NCI-H748 (cell line): Measurements from ENCODE around the gene CPNE6.
"Not testable (repeated sequence)": the region's sequence is repeated elsewhere in the genome, so short reads cannot be mapped to it uniquely, and the experiment has no call there.

Source experiments
- DNase-seq: peaks from one replicate; lab custom pipeline; 2025; ENCODE audit not compliant: unreplicated experiment; lab: John Stamatoyannopoulos, UW

The CPNE6 gene

DNA sequence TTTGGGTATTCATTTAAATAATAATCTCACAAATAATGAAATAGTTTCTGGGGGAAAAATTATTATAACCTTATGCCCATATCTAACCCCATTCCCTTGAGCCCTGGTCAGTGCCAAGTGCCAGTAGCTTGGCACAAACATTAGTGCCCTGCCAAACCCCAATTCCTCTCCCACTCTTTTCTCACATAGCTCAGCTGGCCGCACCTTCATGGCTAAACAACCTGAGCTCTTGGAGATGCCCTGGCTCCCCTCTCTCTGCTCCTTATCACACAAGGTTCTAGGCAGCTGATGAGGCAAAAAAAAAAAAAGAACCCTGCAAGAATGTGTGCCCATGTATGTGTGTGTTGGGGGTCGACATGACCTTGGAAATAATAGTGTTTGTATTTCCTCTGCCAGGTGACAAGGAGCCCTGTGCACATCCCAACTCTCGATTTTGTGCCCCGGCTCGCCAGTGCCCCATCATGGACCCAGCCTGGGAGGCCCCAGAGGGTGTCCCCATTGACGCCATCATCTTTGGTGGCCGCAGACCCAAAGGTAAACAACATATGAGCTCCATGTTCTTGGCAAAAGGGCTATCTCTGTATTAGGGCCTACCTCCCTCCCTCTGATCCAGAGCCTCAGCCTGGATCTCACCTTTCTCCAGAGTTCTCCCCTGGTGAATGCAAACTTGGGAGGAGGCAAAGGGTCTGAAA lies 31.1 kb downstream of the CPNE6 start:
- no peak for DNase-seq

DNA sequence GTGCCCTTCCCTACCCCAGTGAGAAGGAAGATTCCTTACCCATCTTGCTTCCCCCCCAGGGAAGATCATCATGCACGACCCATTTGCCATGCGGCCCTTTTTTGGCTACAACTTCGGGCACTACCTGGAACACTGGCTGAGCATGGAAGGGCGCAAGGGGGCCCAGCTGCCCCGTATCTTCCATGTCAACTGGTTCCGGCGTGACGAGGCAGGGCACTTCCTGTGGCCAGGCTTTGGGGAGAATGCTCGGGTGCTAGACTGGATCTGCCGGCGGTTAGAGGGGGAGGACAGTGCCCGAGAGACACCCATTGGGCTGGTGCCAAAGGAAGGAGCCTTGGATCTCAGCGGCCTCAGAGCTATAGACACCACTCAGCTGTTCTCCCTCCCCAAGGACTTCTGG lies 32.1 kb downstream of the CPNE6 start:
- no peak for DNase-seq

DNA sequence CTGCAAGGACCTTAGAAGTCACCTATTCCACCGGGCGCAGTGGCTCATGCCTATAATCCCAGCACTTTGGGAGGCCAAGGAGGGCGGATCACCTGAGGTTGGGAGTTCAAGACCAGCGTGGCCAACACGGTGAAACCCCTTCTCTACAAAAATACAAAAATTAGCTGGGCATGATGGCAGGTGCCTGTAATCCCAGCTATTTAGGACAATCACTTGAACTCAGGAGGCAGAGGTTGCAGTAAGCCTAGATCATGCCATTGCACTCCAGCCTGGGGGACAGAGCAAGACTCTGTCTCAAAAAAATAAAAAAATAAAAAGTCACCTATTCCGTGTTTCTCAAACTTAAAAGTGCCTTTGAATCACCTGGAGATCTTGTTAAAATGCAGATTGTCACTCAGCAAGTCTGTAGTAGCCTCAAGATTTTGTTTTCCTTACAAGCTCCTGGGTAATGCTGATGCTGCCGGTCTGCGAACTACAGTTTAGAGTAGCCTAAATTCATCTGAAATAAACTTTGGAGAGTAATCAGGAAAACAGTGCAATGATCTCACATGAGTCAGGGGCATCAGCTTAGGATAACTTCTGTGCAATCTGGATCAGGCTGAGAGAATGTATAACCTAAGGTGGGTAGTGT lies 34.4 kb downstream of the CPNE6 start:
- DNase-seq = not testable (repeated sequence)

DNA sequence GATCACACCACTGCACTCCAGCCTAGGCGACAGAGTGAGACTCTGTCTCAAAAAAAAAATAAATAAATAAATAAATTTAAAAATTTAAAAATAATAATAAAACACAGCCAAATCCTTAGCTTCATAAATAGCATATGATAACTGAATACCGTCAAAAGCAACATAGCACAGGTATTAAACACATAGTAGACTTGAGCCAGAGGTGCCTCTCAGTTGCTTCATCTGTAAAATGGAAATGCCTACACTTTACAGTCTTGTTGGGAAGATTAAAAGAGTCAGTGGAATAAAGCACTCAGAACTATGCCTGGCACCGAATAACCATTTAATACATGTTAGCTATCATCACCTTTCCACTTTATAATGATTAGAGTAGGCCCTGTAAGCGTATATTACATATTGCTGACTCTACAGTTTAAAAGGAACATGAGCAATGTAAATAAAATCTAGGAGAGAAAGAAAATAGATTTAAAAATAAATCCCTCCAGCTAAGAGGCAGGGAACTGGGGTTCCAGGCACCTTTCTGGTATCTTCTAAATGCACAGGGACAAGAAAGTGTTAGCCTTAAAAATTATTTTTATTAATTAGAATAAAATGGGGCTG lies 35.4 kb downstream of the CPNE6 start:
- DNase-seq = no peak

DNA sequence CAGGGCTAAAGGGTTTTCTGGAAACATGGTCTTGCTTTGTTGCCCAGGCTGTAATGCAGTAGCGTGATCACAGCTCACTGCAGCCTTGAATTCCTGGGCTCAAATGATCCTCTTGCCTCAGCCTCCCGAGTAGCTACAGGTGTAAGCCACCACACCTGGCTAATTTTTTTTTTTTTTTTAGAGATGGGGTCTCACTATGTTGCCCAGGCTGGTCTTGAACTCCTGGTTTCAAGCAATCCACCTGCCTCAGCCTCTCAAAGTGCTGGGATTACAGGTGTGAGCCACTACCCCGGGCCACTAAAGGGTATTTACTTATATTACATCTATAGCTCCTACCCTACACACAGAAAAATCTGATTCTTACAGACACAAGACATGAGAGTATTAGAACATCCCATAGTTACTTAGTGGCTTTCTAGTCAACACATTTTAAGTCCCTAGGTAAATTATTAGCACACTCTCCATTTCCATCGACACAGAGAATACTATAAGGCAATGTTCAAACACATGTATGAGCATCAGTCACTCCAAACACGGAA lies 37.0 kb downstream of the CPNE6 start:
- DNase-seq = no peak

DNA sequence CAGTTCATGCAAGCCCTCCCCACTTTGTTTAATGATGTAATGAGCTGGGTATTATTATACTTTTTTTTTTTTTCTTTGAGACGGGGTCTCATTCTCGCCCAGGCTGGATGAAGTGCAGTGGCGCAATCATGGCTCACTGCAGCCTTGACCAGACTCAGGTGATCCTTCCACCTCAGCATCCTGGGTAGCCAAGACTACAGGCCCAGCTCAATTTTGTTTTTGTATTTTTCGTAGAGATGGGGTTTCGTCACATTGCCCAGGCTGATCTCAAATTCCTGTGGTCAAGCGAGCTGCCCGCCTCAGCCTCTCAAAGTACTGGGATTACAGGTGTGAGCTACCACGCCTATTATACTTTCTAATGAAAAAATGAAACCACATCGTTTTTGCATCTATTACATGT lies 38.7 kb downstream of the CPNE6 start:
- DNase-seq = no peak

DNA sequence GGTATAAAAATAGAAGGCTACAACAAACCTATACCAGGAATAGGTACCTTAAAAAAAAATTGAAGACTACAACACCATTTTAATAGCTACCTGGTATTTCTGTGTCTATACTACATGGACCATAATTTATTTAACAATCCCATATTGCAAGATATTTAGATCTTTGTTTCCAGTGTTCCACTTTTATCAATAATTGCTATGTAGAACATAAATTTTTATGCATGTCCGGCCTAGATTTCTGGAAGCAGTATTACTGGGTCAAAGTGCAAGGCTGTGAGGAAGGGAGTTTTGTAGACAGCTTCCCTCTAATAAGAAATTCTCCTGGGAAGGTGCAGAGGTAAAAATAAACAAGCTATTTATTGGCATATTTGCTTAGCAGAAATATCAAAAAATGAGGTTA lies 39.2 kb downstream of the CPNE6 start:
- DNase-seq = no peak

DNA sequence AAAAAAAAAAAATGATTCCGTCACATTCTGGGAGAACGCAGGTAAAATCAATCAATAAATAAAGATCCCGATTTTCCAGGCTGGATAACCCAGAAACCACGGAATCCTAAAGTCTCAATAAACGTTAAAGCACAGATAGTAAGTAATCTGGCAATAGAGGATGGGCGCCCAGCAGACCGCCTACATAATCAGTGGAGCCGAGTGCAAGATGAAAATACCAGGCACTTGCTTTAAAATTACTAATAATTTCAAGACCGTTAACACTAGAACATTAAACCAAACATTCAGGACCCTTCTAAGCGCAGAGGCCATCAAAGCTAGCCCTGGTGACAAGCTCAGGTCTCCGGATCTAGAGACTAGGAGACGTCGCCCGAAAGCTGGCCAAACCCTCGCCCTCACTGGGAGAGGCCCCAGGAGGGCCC lies 42.0 kb downstream of the CPNE6 start:
- no peak for DNase-seq

DNA sequence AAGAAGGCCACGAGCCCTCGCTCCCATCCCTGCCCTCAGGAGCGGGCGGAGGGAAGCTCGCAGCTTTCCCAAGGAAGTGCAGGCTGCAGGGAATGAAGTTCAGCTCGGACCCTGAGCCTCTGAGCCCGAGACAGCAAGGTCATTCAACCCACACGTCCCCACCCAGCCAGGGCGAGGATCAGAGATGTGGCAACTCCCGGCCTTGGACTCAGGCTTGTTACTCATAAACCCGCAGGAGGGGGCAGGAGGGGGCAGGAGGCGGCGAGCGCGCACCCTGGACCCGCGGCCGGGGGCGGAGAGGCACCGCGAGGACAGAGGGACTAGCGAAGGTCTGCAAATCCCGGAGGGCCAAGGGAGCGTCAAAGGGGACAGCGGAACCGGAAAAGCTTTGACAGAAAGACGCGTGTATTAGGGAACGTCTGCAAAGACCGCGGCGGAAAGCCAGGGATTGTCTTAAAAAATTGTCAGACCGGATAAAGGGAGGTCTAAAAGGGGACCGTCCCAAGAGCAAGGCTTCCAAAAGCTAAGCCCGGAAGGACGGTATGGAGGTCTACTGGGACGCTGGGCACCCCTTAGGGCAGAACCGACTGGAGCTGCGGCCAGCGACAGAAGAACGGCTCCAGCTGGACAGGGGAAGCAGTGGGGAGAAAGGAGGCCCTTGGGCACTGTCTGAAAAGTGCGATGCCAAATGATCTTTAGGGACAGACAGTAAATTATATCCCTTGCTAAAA lies 42.6 kb downstream of the CPNE6 start:
- DNase-seq = peak; percentile 87

DNA sequence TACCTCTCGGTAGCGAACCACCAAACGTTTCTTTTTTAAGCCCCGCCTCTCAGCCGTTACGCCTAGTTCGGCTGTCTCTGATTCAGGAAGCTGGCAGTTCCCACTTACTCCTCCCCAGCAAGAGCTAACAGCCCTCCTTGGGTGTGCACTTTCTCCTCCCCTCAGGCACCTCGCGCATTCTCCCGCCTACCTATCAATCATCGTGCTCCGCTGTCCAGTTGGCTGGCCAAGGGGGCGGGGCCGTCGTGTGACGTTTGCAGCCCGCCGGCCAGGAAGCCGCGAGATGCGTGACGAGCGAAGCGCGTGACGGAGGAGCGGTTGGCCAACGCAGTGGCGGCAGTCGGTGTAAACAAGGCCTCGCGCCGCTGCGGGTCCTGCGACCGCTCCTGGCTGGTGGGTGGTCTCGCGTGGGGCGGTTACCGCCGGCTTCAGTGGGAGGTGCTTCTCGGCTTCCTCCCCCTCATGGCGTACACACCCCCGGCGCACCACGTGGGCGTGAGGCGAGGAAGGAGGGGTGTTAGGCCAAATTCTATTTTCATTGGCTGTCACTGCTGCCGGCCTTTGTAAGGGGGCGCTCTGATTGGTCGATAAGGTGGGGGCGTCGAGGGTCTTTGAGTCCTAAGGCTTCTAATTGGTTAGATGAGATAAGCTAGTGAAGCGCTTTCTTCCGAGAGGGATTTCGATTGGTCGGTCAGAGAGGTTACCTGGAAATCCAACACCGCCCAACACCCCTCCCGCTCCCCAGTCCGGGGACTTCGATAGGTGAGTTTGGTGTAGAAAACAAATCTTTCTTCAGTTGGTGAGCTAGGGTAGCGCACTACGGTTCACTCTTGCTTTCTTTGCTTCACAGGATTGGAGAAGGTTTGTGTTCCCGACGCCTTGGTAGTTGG lies 43.4 kb downstream of the CPNE6 start, which contains the start of the genes DCAF11 and NRL:
TSS of gene DCAF11 (plus strand) at position 246 of the 890 bp plus-strand sequence. CDS start 818 bp downstream, outside the sequence.
TSS of gene NRL (minus strand) at position 418 of the 890 bp plus-strand sequence. CDS start 32,101 bp downstream, outside the sequence.
- peak; percentile 99 for DNase-seq

DNA sequence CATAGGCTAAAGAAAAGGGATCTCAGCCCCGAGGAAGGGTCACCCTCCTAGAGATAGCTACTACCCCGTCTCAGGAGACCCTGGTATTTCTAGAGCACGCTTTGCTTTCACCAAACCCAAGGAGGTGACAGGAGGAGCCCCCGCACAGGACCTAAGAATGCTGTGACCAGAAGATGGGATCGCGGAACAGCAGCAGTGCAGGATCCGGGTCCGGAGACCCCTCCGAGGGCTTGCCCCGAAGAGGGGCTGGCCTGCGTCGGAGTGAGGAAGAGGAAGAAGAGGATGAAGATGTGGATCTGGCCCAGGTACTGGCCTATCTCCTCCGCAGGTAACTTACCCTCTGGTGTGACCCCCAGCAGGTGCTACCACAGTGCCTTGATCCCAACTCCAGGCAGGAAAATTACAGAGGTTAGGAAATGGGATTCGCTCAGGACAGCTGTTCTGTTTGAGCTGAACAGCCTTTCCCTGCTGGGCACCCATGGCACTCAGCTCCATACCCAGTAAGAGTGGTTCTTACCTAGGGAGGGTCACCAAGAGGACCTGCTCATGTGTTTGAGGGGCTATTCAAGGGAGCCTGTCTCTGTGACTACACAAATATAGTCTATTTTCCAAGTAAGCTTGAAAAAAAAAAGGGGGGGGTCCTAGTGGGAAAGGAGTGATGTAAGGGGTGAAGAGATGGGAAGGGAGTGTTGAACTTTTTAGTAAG lies 44.2 kb downstream of the CPNE6 start:
- DNase-seq = no peak

DNA sequence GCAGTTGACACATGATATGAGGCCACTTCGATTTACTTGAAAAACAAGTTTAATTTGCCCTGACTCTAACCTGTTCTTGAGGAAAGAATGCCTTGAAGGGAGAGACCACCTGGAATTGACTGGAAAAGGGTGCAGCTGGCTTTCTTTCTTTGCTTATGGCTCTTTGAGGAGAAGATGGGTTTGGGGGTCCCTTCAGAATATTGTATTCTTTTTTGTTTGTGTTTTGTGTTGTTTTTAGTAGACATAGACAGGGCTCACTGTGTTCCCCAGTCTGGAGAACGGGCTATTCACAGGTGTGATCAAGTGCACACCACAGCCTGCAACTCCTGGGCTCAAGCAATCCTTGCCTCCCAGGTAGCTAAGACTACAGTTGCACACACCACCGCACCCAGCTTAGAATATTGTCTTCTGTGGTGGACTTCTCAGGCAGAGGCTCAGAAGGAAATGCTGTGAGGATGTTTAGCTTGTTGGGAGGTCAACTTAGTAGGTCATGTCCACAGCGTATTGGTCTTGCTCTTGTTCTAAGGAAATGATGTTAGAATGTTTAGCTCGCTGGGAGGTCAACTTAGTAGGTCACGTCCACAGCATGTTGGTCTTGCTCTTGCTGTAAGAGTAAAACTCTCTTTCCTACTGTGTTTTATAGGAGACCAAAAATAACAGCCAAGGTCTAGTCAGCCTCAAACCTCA lies 44.9 kb downstream of the CPNE6 start:
- DNase-seq = no peak

DNA sequence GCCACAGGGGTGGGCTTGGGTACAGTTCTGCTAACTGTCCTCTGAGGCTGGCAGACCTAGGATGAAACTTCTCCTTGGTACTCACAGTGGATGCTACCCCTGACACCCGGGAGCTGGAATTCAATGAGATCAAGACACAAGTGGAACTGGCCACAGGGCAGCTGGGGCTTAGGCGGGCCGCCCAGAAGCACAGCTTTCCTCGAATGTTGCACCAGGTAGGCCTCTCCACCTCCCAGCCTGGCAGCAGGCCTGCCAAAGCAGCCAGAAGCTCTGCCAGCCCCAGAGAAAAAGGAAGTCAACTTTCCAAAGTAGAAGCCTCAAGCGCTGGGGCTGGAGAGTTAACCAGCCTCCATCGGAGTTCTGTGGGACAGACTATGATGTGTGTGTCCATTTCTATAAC lies 45.8 kb downstream of the CPNE6 start:
- no peak for DNase-seq

DNA sequence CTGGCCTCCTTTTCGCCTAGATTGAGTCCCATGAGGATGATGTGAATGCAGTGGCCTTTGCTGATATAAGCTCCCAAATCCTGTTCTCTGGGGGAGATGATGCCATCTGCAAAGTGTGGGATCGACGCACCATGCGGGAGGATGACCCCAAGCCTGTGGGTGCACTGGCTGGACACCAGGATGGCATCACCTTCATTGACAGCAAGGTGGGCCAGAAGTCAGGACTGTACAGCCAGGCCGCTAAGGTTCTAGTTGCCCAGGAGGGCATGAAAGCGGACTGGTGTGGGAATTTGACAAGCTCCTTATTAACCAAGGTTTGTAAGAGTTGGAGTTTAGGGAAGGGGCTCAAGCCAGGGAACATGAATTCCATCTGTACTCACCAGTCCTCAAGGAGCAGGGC lies 48.3 kb downstream of the CPNE6 start:
- DNase-seq = no peak

DNA sequence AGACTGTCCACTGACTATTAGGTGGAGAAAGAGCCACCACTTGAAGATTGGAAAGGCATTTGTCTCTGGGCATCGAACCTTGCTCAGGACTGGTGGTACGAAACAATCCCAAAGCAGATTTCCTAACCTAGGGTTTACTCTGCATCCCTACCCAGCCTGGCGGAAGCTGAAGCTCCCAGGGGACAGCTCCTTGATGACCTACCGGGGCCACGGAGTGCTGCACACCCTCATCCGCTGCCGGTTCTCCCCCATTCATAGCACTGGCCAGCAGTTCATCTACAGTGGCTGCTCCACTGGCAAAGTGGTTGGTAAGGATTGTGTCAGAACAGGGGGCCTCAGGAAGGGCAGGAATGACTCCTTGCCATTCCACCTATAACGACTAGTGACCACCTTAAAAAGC lies 49.8 kb downstream of the CPNE6 start:
- DNase-seq = no peak

DNA sequence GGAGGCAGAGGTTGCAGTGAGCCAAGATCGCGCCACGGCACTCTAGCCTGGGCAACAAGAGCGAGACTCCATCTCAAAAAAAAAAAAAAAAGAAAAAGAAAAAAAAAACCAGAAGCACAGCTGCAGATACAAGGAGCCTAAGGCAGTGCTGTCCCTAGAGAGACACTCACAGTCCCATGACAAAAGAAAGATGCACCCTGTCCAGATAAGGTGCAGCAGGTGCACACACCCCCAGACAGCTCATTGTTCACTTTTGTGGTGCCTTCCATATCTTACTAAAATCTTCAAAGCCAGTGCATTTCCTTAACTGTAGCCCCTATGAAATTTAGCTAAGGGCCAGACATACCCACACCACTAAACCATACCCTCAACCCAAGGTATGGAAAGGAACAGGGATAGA lies 51.1 kb downstream of the CPNE6 start:
- DNase-seq = no peak

DNA sequence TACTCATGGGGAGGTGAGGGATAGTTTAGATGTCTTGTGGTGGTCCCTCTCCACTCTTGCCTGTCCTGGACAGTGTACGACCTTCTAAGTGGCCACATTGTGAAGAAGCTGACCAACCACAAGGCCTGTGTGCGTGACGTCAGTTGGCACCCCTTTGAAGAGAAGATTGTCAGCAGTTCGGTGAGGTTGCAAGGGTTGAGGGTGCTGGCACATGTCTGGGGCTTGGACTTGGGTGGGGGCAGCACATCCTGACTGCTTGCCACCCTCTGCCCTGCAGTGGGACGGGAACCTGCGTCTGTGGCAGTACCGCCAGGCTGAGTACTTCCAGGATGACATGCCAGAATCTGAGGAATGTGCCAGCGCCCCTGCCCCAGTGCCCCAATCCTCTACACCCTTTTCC lies 51.5 kb downstream of the CPNE6 start:
- DNase-seq = no peak

DNA sequence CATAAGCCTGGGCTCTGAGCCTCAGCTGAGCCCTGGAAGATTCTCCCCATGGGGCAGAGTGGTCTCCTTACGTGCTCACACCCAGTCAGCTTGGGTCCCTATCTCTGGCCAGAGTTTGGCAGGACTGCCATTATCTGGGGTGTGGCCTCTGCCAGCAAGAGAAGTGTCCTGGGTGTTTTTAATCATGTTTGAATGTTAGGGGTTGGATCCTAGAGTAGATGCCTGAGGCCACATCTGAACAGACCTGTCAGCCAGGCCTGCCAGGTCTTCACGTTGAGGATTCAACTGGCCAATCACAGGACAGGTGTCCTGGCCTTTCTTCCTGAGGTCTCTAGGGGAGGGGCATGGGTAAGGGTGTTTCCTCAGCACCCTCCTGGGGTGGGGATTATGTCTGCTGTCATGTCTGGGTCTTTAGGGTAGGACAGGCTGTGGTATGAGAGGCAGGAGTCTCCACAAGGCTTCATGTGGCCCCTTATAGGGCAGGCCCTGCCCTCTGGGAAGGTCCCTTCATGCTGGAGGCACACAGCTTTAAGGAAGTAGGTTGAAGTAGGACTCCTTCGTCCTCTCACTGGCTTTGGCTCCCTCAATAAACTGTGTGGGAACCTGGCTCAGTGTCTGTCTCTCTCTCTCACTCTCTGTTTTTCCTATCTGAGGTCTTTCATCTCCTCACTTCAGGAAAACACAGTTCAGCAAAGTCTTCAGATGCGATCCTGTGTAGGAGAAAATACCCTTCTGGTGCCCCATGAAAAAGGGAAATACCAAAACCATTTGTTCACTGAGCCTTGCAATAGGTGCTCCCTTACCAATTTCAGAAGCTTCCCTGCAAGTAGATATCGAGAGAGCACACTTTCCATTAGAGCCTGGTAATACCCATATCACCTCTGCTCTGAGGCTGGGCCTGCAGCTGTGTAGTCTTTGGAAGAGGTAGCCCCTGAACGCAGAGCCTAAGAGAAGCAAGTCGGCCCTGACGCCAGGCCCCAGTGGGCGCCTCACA lies 52.4 kb downstream of the CPNE6 start:
- no peak for DNase-seq
